IMR-90 (cell line): ENCODE data around the gene BAIAP2. TPM values are rescaled to one million over a fixed set of nuclear protein-coding genes. Genes with fewer than 3 reads are reported as not detected.

Experiments
- ATAC-seq: fragments of 200-7000 bp; cut with Tn5 transposase; 2 replicates; pipeline ENCODE4 v1.9.1; 2020; ENCODE audit warnings: low read depth, mild to moderate bottlenecking, moderate library complexity
- Bru-seq: library from RNA; stranded (reverse); fragments of 400-500 nt; gene quantifications from one replicate; lab custom pipeline; 2021; lab: Mats Ljungman, UMichigan
- BruChase-seq, 2 experiments: library from RNA; stranded (reverse); fragments of 400-500 nt; gene quantifications; one replicate each; lab custom pipeline; 2021; lab: Mats Ljungman, UMichigan
- BruUV-seq: library from RNA; stranded (reverse); fragments of 400-500 nt; replicated peaks from 2 replicates; lab custom pipeline; 2021; lab: Mats Ljungman, UMichigan
- CTCF ChIA-PET: fragments of 300-600 bp; formaldehyde crosslinking; extraction: SDS; loops from one replicate; lab custom pipeline; 2021; ENCODE audit warnings: antibody characterized with exemption; lab: Yijun Ruan, JAX
- POLR2A ChIA-PET: fragments of 300-600 bp; sonication (Branson Sonifier 250); formaldehyde crosslinking; loops from one replicate; lab custom pipeline; 2022; ENCODE audit warnings: antibody characterized with exemption; ENCODE audit not compliant: unreplicated experiment; lab: Charles Lee
- DNase-seq: peaks from one replicate; pipeline ENCODE4 v3.0.0; 2013
- H2AFZ ChIP-seq: replicated peaks from 2 replicates; pipeline ENCODE3; 2013; ENCODE audit warnings: low read length, mild to moderate bottlenecking; ENCODE audit not compliant: poor library complexity
- H2AK5ac ChIP-seq: 2 replicates; pipeline ENCODE4 v1.6.1; 2013; ENCODE audit warnings: low read depth, low read length, inconsistent platforms
- H2AK9ac ChIP-seq: replicated peaks from 2 replicates; pipeline ENCODE3; 2013; ENCODE audit warnings: mild to moderate bottlenecking, low read depth, low read length, moderate library complexity; ENCODE audit not compliant: poor library complexity
- H2BK120ac ChIP-seq: 2 replicates; pipeline ENCODE4 v1.6.1; 2013; ENCODE audit warnings: low read depth, low read length, inconsistent platforms
- H2BK15ac ChIP-seq: 3 replicates; pipeline ENCODE4 v1.6.1; 2013; ENCODE audit warnings: low read depth, low read length, inconsistent platforms
- H2BK20ac ChIP-seq: 2 replicates; pipeline ENCODE4 v1.6.1; 2013; ENCODE audit warnings: low read depth, mild to moderate bottlenecking, inconsistent platforms, low read length, moderate library complexity
- H2BK5ac ChIP-seq: 2 replicates; pipeline ENCODE4 v1.6.1; 2013; ENCODE audit warnings: mild to moderate bottlenecking, low read depth, low read length, inconsistent platforms; ENCODE audit not compliant: poor library complexity, severe bottlenecking
- H3K14ac ChIP-seq: replicated peaks from 2 replicates; pipeline ENCODE4 v1.6.1; 2013; ENCODE audit warnings: low read depth, low read length, inconsistent platforms
- H3K18ac ChIP-seq: 2 replicates; pipeline ENCODE4 v1.6.1; 2013; ENCODE audit warnings: low read depth, low read length, control low read depth
- H3K23ac ChIP-seq: 2 replicates; pipeline ENCODE4 v1.6.1; 2013; ENCODE audit warnings: low read depth, low read length, inconsistent platforms
- H3K27ac ChIP-seq: 2 replicates; pipeline ENCODE4 v1.5.1; 2013; ENCODE audit warnings: mild to moderate bottlenecking, control low read depth, low read length; ENCODE audit not compliant: insufficient read depth
- H3K27me3 ChIP-seq: 2 replicates; pipeline ENCODE4 v1.6.1; 2013; ENCODE audit warnings: low read length; ENCODE audit not compliant: control insufficient read depth, insufficient read depth
- H3K36me3 ChIP-seq: 2 replicates; pipeline ENCODE4 v1.6.1; 2013; ENCODE audit warnings: low read length, mixed read lengths; ENCODE audit not compliant: control insufficient read depth, insufficient read depth
- H3K4ac ChIP-seq: 2 replicates; pipeline ENCODE4 v1.6.1; 2013; ENCODE audit warnings: low read depth, low read length, inconsistent platforms
- H3K4me1 ChIP-seq: 2 replicates; pipeline ENCODE4 v1.6.1; 2013; ENCODE audit warnings: low read length, mixed read lengths; ENCODE audit not compliant: control insufficient read depth, insufficient read depth
- H3K4me2 ChIP-seq: 2 replicates; pipeline ENCODE4 v1.6.1; 2013; ENCODE audit warnings: low read depth, mild to moderate bottlenecking, control low read depth, low read length, moderate library complexity
- H3K4me3 ChIP-seq: 2 replicates; pipeline ENCODE4 v1.5.1; 2013; ENCODE audit warnings: low read depth, mild to moderate bottlenecking, control low read depth, low read length, moderate library complexity; ENCODE audit not compliant: insufficient read depth
- H3K56ac ChIP-seq: 2 replicates; pipeline ENCODE4 v1.6.1; 2013; ENCODE audit warnings: low read length, inconsistent platforms; ENCODE audit not compliant: insufficient read depth; ENCODE audit errors: extremely low read depth
- H3K79me1 ChIP-seq, 2 experiments: 2 replicates each; pipeline ENCODE4 v1.6.1; 2013; ENCODE audit warnings: low read length in 2 of 2, inconsistent platforms in 1 of 2, low read depth in 1 of 2
- H3K9ac ChIP-seq: 2 replicates; pipeline ENCODE4 v1.6.1; 2013; ENCODE audit warnings: low read depth, low read length, control low read depth
- H3K9me1 ChIP-seq: 2 replicates; pipeline ENCODE4 v1.6.1; 2013; ENCODE audit warnings: low read length, inconsistent platforms; ENCODE audit not compliant: insufficient read depth
- H3K9me3 ChIP-seq: 2 replicates; pipeline ENCODE4 v1.6.1; 2013; ENCODE audit warnings: low read length; ENCODE audit not compliant: control insufficient read depth, insufficient read depth
- H4K20me1 ChIP-seq: 2 replicates; pipeline ENCODE4 v1.6.1; 2013; ENCODE audit warnings: low read length, inconsistent platforms; ENCODE audit not compliant: insufficient read depth
- H4K5ac ChIP-seq: 2 replicates; pipeline ENCODE4 v1.6.1; 2013; ENCODE audit warnings: mild to moderate bottlenecking, low read depth, low read length, control low read depth
- H4K8ac ChIP-seq, 2 experiments: 2 replicates each; pipeline ENCODE4 v1.6.1; 2013; ENCODE audit warnings: low read depth in 2 of 2, low read length in 2 of 2, control low read depth in 1 of 2, inconsistent platforms in 1 of 2
- H4K91ac ChIP-seq: 2 replicates; pipeline ENCODE4 v1.6.1; 2013; ENCODE audit warnings: low read depth, low read length, inconsistent platforms; ENCODE audit not compliant: insufficient read depth
- BHLHE40 ChIP-seq: fragments of 150-350 bp; IDR thresholded peaks from 2 replicates; pipeline ENCODE4 v1.6.1; 2016; ENCODE audit warnings: mild to moderate bottlenecking, low read depth, low read length
- CEBPB ChIP-seq: IDR thresholded peaks from 2 replicates; pipeline ENCODE4 v1.6.1; 2012; ENCODE audit warnings: low read depth, low read length, improper control_type of control experiment
- CHD1 ChIP-seq: IDR thresholded peaks from 2 replicates; pipeline ENCODE4 v1.6.1; 2012; ENCODE audit warnings: low read depth, low read length, improper control_type of control experiment
- CTCF ChIP-seq: conservative IDR thresholded peaks from 2 replicates; pipeline ENCODE4 v1.5.1; 2012; ENCODE audit warnings: mild to moderate bottlenecking, low read depth, low read length, improper control_type of control experiment
- ELK1 ChIP-seq: fragments of 150-350 bp; IDR thresholded peaks from 2 replicates; pipeline ENCODE4 v1.6.1; 2016; ENCODE audit warnings: low read depth, mild to moderate bottlenecking, low read length, moderate library complexity, borderline replicate concordance
- FOS ChIP-seq: fragments of 150-350 bp; IDR thresholded peaks from 2 replicates; pipeline ENCODE4 v1.6.1; 2016; ENCODE audit warnings: low read depth, low read length
- MAFK ChIP-seq: IDR thresholded peaks from 2 replicates; pipeline ENCODE4 v1.6.1; 2012; ENCODE audit warnings: low read depth, low read length, improper control_type of control experiment
- NFE2L2 ChIP-seq: fragments of 150-350 bp; IDR thresholded peaks from 2 replicates; pipeline ENCODE4 v1.6.1; 2016; ENCODE audit warnings: low read depth, mild to moderate bottlenecking, low read length
- POLR2A ChIP-seq: IDR thresholded peaks from 2 replicates; pipeline ENCODE4 v1.6.1; 2012; ENCODE audit warnings: mild to moderate bottlenecking, low read depth, low read length
- RAD21 ChIP-seq: IDR thresholded peaks from 2 replicates; pipeline ENCODE4 v1.6.1; 2012; ENCODE audit warnings: low read length, improper control_type of control experiment
- RCOR1 ChIP-seq: IDR thresholded peaks from 2 replicates; pipeline ENCODE4 v1.6.1; 2012; ENCODE audit warnings: mild to moderate bottlenecking, low read length, improper control_type of control experiment; ENCODE audit not compliant: insufficient replicate concordance
- RFX5 ChIP-seq: IDR thresholded peaks from 2 replicates; pipeline ENCODE4 v1.8.0; 2012; ENCODE audit warnings: low read depth, mild to moderate bottlenecking, low read length, moderate library complexity
- SMC3 ChIP-seq: fragments of 150-350 bp; IDR thresholded peaks from 2 replicates; pipeline ENCODE4 v1.6.1; 2016; ENCODE audit warnings: low read depth, mild to moderate bottlenecking, antibody characterized with exemption, low read length, moderate library complexity
- WGBS, 2 experiments: methylation state at CpG; one replicate each; pipeline versions ENCODE4 v1.1.5 to v1.1.7; 2013; ENCODE audit warnings: missing lambda C conversion rate in 2 of 2; ENCODE audit not compliant: insufficient read length in 1 of 2; ENCODE audit errors: extremely low coverage in 2 of 2; 5-methylcytosine and 5-hydroxymethylcytosine counted together
- dilution Hi-C: fragments of 300-500 bp; cut with HindIII; formaldehyde crosslinking; loops from one replicate; pipeline ENCODE4 v1.14.3; 2018; ENCODE audit warnings: low sequenced_read_pairs; ENCODE audit not compliant: unreplicated experiment
- in situ Hi-C: fragments of 300-500 bp; cut with MboI; formaldehyde crosslinking; loops from 3 replicates; pipeline ENCODE4 v1.14.3; 2019; ENCODE audit warnings: low sequenced_read_pairs, inconsistent platforms, mixed read lengths
- intact Hi-C: fragments of 100-400 bp; cut with micrococcal nuclease; formaldehyde crosslinking; loops from 2 replicates; pipeline ENCODE4 v1.10.0; 2022
- long read RNA-seq: library from polyadenylated mRNA; unstranded; transcript quantifications from one replicate; pipeline ENCODE4 v2.0.0, GENCODE V29; 2021; ENCODE audit not compliant: unreplicated experiment
- polyA plus RNA-seq, 3 experiments: library from polyadenylated mRNA; depleted of rRNA; stranded (reverse); fragments of >200 nt; gene quantifications; 2 replicates each; pipeline ENCODE4 v1.2.3, GENCODE V29; 2012; ENCODE audit warnings: low replicate concordance in 1 of 3
- total RNA-seq: library from RNA; depleted of rRNA; stranded (reverse); fragments of >200 nt; gene quantifications from 2 replicates; pipeline ENCODE4 v1.2.3, GENCODE V29; 2012; rRNA removed

The BAIAP2 gene
- total RNA-seq = 18.3 and 22.8 TPM in 2 replicates
- 32.6 and 36.1 TPM in 2 replicates for polyA plus RNA-seq (2012; rRNA removed)
- polyA plus RNA-seq (2012; cell fraction: cytosol; rRNA removed) = 27.3 and 38.0 TPM in 2 replicates
- 37.9 and 82.6 TPM in 2 replicates for polyA plus RNA-seq (2012; cell fraction: nucleus; rRNA removed; ENCODE audit: low replicate concordance)
- percentile 49 among the genes with signal in this experiment for Bru-seq, nascent RNA
- percentile 50 among the genes with signal in this experiment for BruChase-seq, experiment 1, labeled RNA remaining after a 6-hour chase
- BruChase-seq, experiment 2, labeled RNA remaining after a 2-hour chase = percentile 54 among the genes with signal in this experiment
- long read RNA-seq, partial matches to known transcripts = 6 of 20 reads
- long read RNA-seq, other reads (novel, unspliced or antisense) = 8 of 20 reads

GRCh38 chr17:81034779-81035520 is at the start of gene BAIAP2:
Gene BAIAP2, plus strand, starts transcription at chr17:81035151. Its CDS starts 104 bp downstream, at chr17:81035255.
- DNase-seq = peak; percentile 90
- Histone ChIP-seq H3K79me1 (peaks cover 7 to 49% of the 10 kb centered on the region in 2 experiments), H3K9me1 (peaks cover 6% of the 10 kb centered on the region), H2AFZ (peak within 1 kb of the TSS; percentile 92), H2AK5ac (peak within 1 kb of the TSS; percentile 49), H2BK15ac (no peak within 1 kb of the TSS), H3K4me1 (peaks cover 7% of the 10 kb centered on the region), H3K4me2 (peak within 1 kb of the TSS; percentile 98), H3K14ac (peak within 1 kb of the TSS; percentile 87), H4K91ac (no peak within 1 kb of the TSS), H2BK5ac (no peak within 1 kb of the TSS), H2AK9ac (peak within 1 kb of the TSS; percentile 91), H4K5ac (no peak within 1 kb of the TSS), H3K4me3 (peak within 1 kb of the TSS; percentile 94), H4K8ac (no peak within 1 kb of the TSS; a peak in 1 of 4 replicates), H2BK120ac (no peak within 1 kb of the TSS), H3K36me3 (peaks cover 15% of the 10 kb centered on the region; the same call in 1 of the 2 replicates), H3K18ac (no peak within 1 kb of the TSS), H3K27me3 (no peaks in the 10 kb centered on the region), H3K9ac (peak within 1 kb of the TSS; percentile 82), H3K4ac (peak within 1 kb of the TSS; percentile 48), H3K23ac (peak within 1 kb of the TSS; percentile 86; the same call in 1 of the 2 replicates), H2BK20ac (no peak within 1 kb of the TSS), H4K20me1 (peaks cover 31% of the 10 kb centered on the region), H3K27ac (peak within 1 kb of the TSS; percentile 55; the same call in 1 of the 2 replicates), H3K9me3 (no peaks in the 10 kb centered on the region), H3K56ac (no peak within 1 kb of the TSS)
- ChIA-PET CTCF (interaction anchor here (0.6 to 1.0 kb wide), 2 partner anchors 9 to 227 kb away, joined by 3 to 4 read pairs; no protein-coding TSS in a partner anchor), POLR2A (no interaction called here)
- no peak for TF ChIP-seq CEBPB
- no peak for TF ChIP-seq RFX5
- peak; percentile 43; the same call in 1 of the 2 replicates for TF ChIP-seq CHD1
- no peak for TF ChIP-seq FOS
- 0 out of 2 replicates have a peak, but pooled peaks have one; percentile 24 for TF ChIP-seq RAD21
- no peak for TF ChIP-seq SMC3
- no peak for TF ChIP-seq MAFK
- no peak for TF ChIP-seq BHLHE40
- TF ChIP-seq POLR2A = peak; percentile 99
- no peak for TF ChIP-seq ELK1
- TF ChIP-seq CTCF = peak; percentile 17; the same call in 1 of the 2 replicates
- no peak for TF ChIP-seq RCOR1
- no peak for TF ChIP-seq NFE2L2
- WGBS, 2 experiments = 0% methylated on average over 32 of the region's 92 CpGs; no CpG with 5 or more reads in 1 of the 2 experiments
- intact Hi-C loops = loop anchor here (1.0 kb wide), 1 partner anchor 66 kb away; no protein-coding TSS in a partner anchor
- peak; percentile 93 for ATAC-seq
- dilution Hi-C loops = no loop called here
- no TSS peak for BruUV-seq
- in situ Hi-C loops = loop anchor here (5.0 kb wide), 1 partner anchor 62 kb away; no protein-coding TSS in a partner anchor
